Thyroid gland (tissue), 4 donors: ENCODE data around the gene RARRES2.

ENCODE experiments used
- CTCF ChIP-seq, 6 experiments: fragments of 200-600 bp in 3 of 6; fragments of 450-650 bp in 3 of 6; sonication (generic) in 3 of 6; IDR thresholded peaks; one replicate each; pipeline ENCODE4 v1.5.1; 2016 to 2019; ENCODE audit warnings: antibody characterized with exemption in 6 of 6, mild to moderate bottlenecking in 2 of 6, inconsistent platforms in 1 of 6, moderate library complexity in 1 of 6
- POLR2A ChIP-seq, 2 donors: fragments of 450-650 bp; IDR thresholded peaks; one replicate each; pipeline ENCODE4 v1.6.1; 2017; ENCODE audit warnings: antibody characterized with exemption in 2 of 2, mild to moderate bottlenecking in 2 of 2, moderate library complexity in 1 of 2

DNA sequence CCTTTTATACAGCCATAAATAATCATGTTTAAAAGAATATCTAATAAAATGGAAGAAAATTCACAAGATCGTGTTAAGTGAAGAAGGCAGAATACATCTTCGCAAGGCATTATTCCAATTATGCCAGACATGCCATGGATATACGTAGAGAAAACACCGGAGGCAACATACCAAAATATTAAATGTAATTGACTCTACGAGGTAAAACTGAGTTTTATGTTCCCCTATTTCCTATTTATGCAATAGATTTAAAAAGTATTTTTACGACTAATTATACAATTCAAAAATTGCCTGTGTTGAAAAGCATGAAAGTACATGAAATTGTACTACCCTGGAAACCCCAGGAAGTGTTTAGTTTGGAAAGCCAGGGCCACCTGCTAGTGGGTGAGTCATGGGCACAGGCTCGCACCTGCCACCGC lies 26.3 kb upstream of the RARRES2 start:
- TF ChIP-seq CTCF (IDR thresholded peaks at IDR 0.05): no peak
- no peak for TF ChIP-seq POLR2A (IDR thresholded peaks at IDR 0.05)
